Hematopoietic multipotent progenitor cell (in vitro differentiated cells): ENCODE data around the gene TLR4. TPM values are rescaled to one million over a fixed set of nuclear protein-coding genes. Genes with fewer than 3 reads are reported as not detected.

Source experiments
- DNase-seq, 3 donors: peaks; one replicate each; pipeline ENCODE4 v3.0.0-alpha.2; 2011 to 2015; ENCODE audit warnings: low read depth in 2 of 3, low spot score in 2 of 3
- total RNA-seq: library from RNA; depleted of rRNA; stranded (reverse); fragments of >200 nt; gene quantifications from one replicate; pipeline ENCODE4 v1.2.3, GENCODE V29; 2012

Gene TLR4
- total RNA-seq = 2.2 TPM

DNA sequence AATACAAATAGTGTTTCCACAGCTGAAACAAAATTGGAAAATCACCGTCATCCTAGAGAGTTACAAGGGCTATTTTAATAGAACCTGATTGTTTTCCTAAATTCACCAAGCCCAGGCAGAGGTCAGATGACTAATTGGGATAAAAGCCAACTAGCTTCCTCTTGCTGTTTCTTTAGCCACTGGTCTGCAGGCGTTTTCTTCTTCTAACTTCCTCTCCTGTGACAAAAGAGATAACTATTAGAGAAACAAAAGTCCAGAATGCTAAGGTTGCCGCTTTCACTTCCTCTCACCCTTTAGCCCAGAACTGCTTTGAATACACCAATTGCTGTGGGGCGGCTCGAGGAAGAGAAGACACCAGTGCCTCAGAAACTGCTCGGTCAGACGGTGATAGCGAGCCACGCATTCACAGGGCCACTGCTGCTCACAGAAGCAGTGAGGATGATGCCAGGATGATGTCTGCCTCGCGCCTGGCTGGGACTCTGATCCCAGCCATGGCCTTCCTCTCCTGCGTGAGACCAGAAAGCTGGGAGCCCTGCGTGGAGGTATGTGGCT, at the start of gene TLR4:
Gene TLR4 (plus strand): TSS at position 380 of the 552 bp plus-strand sequence. CDS start 70 bp downstream, at position 450.
- peak in 2 of 3 donors; percentile 29 to 64 for DNase-seq

DNA sequence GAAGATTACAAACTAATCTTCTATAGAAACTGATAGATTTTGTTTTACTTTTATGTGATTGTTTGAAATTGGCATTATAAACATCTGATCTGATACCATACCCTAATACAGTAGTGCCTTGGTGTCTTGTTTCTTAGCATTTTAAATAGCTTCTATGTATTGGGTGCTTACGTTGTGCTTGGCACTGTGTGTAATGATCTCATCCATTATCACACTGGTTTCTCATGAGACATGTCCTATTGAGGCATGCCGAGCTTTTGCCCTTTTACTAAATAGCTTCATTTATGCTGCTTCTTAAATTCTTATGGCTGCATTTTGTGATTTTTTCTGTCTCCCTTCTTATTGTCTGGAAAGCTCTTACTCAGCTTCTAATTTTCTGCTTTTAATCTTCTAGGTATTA, 48.2 kb upstream of the TLR4 start:
- DNase-seq = no peak

DNA sequence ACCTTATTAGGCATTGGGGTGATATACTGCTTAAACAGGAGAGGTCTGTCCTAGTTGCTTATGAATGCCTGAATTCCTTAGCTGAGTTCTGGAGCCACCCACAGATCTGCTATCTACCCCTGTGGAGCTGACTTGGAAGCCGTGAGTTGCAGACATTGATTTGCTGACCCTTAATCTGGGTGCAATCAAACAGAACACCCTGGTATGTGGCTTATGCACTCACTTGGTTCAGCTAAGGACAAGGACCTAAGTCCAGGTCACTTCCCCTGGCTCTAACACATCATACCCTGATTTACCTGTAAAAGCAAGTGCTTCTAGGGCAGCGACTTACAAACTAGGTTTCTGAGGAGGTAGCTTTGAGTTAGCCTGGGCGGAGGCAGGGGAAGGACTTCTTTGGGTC, 41.6 kb upstream of the TLR4 start:
- no peak for DNase-seq

DNA sequence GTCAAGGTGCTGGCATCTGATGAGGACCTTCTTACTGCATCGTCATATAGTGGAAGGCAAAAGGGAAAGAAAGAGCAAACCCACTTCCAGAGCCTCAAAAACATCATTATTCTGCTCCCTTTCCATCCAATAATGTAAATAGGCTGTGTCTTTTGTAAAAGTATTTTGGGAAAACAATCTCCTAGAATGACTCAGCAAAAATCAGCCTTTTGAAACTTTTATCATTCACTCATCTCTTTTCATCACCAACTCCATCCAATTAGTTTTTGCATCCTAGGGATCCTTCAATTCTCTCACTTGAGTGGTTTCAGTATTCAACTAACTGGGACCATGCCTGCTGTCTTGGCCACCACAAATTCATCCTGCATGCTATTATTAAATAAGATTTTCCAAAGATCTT, 39.8 kb upstream of the TLR4 start:
- no peak for DNase-seq

DNA sequence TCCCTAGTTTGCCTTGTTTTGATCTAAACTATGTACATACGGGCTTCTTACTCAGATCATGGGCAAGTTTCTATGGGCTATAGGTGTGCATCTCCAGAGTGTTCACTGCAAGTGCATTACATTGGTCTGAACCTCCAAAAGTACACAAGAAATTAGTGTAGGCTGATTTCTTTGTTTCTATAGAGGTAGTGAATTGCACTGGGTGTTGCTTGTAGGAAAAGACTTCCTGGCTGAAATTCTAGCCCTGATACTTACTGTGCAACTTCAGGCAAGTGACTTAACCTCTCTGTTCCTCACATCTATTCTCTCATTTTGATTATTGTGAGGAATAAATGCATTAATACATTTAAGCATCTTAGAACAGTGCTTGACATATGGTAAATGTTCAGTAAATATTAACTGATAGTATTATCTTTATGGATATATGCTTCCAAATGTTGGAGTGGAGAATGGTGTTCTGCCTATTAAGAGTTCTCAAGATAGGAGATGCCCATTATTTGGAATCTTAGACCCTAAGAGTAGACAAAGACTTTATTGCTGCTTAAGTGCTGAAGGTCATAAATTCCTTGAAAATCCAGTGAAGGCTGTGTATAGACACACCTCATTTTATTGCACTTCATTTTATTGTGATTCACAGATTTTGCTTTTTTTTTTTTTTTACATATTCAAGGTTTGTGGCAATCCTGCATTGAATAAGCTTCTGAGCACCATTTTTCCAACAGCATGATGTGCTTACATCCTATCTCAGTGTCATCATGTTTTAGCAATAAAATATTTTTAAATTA, 38.4 kb upstream of the TLR4 start:
- DNase-seq = no peak

DNA sequence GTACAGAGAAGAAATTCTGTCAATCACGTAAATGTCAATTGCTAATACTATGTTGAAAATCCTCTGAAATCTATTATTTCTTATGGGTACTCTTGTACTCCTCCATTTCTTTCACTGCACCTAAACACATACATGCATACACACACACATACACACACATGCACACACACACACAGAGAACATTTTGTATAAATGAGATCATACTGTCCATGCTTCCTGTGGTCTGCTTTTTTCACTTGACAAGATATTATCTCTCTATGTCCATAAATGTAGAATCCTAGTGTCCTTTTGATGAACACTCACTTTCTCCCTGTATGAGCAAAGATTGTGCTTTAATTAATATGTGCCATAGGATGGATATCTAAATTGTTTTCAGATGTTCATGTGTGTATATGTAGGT, 32.7 kb upstream of the TLR4 start:
- DNase-seq = no peak

DNA sequence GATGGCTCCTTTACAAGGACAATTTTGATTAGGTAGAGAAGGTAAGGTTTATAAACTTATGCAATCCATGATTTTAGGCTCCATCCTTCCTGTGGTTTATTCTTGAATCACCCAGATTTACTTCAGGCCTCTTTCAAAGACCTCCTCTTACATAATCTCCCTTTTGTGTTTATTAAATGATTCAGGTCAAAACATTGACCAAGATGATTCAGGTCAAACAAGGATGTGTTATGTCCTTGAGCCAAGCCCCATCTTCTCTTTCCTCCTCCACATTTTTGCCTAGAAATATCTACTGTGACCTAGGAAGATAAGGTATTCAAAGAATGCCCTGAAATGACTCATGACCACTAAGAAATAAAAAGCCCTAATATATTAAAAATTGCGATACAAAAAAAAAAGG, 31.8 kb upstream of the TLR4 start:
- DNase-seq = no peak

DNA sequence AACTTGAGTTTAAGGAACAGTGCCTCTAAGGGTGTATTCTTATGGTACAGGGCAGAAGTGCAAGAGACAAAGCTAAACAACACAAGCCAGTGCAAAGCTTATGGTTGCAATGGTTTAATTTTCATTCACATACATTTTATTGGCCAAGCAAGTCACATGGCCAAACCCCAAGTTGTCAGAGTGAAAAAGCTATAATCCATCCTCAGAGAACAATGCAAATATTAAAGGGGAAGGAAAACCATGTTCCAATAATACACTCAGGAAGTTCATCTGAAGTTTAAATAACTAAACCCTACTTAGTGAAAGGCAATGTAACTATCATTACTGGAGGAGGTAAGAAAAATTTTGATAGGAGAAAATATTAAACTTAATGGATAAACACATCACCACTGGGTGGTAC, 26.6 kb upstream of the TLR4 start:
- no peak for DNase-seq

DNA sequence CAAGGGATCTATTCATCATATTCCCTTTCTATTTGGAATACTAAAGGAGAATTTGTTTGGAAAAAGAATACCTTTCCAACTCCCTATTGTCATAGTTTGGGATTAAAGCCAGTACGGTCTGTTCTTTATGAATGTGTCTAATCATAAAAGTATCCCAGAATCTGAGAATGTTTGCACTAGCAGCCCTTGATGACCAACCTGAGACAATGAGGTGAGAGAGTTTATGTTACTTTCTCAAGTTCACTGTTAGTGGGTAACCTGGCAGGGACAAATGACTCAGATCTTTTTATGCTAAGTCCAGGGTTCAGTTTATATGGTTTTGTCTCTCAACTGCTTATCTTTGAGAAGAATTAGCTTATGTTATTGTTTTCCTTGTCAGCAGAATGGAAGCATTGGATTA, 25.3 kb upstream of the TLR4 start:
- no peak for DNase-seq

DNA sequence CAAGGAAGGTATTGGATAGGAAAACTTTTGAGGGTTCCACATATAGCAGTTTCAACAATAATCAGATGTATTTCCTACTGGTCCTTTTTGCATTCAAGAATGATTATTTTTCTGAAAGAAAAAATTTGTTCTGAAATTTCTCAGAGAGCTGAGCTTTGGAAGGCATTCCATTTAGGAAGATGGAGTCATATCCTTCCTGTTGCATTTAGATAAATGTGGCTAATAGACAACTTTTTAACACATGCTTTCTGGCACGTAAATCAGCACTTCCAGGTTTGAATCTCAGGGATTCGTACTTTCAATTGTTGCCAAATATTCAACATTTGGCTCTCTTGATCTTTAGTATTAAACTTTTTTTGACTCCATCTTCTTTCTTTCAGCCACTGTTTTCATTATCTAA, 24.8 kb upstream of the TLR4 start:
- DNase-seq = no peak

DNA sequence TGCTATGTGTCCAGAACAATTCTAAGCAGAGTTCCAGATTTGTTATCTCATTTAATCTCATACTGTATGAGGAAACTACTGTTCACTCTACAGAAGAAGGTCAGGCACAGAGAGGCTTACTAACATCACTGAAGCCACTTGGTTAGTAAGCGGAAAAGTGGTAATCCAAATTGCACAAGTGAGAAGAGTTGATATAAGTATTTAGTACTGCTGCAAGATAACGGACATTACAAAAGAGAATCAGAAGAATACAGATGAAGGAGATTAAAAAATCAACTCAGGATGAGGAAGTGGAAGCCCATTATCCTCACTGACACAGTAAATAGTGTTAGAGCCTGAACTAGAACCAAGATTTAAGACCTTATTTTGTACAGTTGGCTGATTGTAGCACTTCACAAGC, 22.3 kb upstream of the TLR4 start:
- DNase-seq = no peak

DNA sequence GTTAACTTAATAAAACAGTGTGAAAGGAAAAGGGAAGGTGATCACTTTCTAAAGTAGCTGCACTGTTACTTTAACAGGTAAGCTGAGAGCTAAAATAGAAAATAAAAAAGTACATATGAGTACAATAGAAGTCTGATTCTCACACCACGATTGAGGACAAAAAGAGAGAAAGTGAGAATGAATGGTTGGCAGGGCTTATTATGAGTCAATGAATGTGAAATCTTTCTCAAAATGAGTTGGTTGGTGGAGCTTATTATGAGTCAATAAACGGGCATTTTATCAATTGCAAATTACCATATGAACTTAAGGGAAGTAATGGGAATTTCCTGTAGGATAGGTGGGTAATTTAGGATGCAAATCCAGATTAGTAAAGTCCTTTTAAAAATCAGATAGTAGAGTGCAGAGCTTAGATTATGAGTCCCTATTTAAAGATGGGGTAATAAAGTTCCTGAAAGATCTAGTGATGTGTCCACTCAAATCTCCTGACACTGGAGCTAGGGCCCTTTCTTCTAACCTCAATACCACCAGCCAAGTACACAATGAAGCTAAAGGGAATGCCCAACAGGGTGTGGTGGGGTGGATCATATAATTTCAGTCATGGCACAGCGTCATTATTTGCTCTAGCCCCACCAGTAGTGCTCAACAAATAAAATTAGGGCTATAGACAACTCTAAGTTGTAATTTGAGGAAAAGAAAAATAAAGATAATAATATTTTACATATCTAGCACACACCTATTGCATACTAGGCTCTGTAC, 21.1 kb upstream of the TLR4 start:
- DNase-seq = no peak

DNA sequence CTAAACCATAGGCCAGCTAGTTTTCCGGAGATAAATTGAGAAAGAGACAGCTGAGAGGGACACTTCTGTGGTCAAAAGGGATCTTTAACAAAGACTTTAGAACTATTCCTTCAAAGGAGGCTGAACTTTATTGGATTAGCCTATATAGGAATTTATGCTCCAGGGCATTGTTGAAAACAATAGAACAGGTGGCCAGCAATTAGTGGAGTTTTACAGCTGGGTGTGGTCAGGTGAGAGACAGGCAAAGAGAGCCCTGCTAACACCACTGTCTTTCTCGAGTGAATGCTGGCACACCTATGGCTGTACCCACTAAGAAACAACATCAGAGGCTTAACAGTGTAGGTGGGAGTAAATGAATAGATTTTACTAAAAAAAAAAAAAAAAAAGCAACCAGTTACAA, 16.7 kb upstream of the TLR4 start:
- DNase-seq = no peak

DNA sequence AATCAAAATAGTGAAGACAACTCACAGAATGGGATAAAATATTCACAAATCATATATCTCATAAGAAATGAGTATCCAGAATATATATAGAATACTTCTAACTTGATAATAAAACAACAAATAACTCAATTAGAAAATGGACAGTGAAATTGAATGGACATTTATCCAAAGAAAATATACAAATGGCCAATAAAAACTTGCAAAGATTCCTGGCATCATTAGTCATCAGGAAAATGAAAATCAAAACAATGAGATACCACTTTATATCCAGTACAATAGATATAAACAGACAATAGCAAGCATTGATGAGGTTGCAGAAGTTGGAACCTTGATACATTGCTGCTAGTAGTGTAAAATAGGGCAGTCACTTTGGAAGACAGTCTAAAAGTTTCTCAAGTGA, 12.8 kb upstream of the TLR4 start:
- DNase-seq = no peak

DNA sequence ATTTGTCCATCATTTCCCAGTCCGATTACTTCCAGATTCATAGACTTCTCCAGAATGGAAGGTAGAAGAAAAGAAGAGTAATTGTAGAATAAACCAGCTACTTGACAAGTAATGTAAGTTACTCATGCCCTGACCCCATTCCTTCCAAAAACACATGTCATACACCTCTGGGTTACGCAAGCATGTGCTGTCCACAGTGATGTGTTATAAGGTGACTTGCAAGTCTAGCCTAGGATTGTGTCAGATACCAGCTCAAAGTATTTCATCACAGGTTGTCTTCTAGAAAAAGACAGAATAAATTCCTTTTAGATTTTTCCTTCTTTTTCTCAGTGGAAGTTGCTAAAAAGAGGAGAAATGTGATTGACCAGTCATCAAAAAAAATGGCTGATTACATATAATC, 8.0 kb upstream of the TLR4 start:
- no peak for DNase-seq

DNA sequence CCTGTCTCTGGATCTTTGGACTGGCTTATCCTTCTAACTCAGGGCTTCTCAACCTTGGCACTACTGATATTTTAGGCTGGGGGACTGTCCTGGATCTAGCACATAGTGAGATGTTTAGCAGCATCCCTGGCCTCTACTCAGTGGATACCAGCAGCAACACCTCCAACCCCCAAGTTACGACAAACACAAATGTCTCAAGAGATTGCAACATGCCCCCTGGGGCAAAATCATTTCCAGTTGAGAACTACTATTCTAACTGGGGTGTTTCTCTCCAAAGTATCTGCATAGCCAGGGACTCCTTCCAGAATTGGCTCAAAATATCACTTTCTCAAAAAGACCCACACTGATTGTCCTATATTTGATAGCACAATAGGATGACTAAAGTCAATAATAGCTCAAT, 7.2 kb upstream of the TLR4 start:
- DNase-seq = no peak

DNA sequence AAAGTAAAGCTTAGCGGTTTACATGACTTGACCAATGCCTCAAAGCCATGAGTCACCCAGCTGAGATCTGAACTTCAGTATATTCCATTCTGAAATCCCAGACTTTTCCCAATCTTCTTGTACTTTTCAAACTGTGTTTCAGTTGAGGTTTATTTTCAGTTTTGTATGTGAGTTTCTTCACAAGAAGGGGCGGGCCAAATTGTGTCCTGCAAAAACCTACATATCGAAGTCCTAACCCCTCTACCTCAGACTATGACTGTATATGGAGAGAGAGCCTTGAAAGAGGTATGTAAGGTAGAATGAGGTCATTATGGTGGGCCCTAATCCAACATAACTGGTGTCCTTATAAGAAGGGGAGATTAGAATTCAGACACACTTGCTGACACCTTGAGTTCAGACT, 666 bp upstream of the TLR4 start:
- DNase-seq = no peak

DNA sequence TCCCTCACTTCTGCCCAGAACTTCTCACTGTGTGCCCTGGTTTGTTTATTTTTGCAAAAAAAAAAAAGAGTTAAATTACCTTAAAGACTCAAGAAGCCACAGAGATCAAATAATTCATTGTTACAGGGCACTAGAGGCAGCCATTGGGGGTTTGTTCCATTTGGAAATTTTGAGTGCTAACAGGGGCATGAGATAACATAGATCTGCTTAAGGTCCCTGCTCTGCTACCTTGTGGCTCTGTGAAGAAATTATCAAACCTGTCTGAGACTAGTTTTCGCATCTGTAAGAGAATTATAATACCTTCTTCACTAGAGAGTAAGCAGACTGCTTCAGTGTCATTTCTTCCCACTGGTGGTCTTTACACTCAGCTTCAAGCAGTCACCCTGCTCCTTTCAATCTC, 394 bp downstream of the TLR4 start:
- DNase-seq = no peak

DNA sequence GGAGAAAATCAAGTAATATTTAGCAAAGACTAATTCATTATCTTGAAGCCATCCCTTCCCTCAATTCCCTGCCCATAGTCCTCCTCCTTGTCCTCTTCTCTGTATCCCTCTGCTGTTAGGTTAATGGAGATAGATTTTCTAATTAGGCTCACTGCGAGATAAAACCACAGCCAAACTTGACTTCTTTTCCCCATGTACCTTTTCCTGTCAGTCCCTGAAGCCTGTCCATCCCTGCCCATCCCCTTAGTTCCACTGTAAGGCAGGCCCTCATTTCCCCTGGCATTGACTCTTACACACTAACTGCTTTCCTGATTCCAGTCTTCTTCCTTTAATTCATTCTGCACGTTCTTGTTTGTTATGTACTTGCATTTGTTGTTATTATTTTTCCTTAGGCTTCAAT, 1.2 kb downstream of the TLR4 start:
- no peak for DNase-seq

DNA sequence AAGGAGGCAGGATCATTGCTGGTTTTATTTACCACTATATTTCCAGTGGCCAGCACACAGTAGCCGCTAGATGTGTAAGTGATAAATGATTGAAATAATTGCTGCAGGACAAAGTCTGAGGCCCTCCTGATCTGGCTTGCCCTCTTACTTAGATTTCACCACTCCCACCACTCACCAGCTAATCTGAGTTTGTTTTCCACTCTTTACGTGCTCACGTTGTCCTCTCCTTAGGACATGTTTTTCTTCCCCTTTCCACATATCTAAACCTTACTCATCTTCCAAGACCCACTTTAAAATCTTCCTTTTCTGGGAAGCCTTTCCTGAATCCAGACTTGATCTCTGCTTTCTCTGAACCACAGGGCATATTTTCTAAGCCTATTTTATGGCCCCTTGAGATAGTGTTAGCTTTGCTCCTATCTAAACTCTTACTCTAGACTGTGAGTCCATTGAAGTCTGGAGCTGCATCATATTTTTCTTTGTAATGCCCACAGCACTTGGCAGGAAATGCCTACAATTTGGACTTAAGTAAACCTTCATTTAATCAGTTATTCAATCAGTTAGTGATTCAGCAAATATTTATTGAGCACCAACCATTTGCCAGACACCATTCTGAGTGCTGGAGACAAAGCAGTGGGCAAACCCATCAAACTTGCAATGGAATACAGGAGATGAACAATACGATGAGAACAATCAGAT, 2.4 kb downstream of the TLR4 start:
- DNase-seq = no peak

DNA sequence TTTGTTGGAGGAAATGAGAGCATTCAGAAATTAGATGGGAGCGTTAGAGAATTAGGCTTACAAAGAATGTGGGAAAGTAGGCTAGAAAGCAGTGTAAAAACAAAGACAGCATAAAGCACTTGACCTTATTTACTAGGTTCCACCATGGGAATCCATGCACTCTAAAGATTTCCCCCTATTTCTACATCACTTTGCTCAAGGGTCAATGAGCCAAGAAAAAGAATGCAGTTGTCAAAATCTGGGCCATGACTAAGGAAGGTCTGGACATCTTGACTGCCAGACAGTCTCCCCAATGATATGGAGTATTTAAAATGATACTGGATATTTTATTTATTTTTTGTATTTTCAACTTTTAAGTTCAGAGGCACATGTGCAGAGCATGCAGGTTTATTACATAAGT, 3.4 kb downstream of the TLR4 start:
- no peak for DNase-seq
